ENCODE data around the gene DDC. TPM values are rescaled to one million over a fixed set of nuclear protein-coding genes. Genes with fewer than 3 reads are reported as not detected.

DDC gene
- total RNA-seq, 1 experiment from 2014 or later = not detected

DNA sequence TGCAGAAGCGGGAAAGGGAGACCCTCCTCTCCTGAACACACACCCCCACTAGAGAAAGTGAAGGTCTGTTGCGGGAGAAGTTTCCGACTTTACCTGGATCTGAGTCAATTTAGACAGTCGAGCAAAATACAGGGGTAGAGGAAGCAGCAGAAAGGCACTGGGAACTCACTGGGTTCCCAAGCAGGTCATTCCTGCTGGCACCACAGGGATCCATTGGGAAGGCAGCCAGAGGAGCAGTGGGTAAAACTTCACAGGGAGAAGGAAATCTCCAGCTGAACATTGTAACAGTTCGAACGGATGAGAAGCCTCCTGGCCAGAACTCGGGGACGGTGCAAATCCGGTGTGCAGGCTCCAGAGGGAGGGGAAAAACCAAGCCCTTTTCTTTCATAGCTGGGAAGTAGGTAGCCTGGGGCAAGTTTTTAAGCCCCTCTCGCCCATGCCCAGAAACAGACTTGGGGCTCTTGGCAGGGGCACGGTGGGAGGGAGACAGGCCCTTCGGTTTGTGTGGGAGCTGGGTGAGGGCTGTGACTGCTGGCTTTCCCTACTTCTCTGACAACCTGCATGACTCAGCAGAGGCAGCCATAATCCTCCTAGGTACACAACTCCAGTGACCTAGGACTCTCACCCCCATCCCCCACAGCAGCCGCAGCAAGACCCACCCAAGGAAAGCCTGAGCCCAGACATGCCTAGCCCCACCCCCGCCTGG is 51.9 kb downstream of the DDC start:
- no TSS peak for BruUV-seq (replicated peaks)
- ChIA-PET POLR2A (ENCODE audit: unreplicated experiment) (no interaction called here), CTCF (no interaction called here)
- Histone ChIP-seq H3K27me3 (ENCODE audit: insufficient read depth, low read depth) (no peaks in the 10 kb centered on the region), H4K20me1 (ENCODE audit: insufficient read depth) (no peaks in the 10 kb centered on the region), H3K9me2 (ENCODE audit: insufficient read depth) (no peaks in the 10 kb centered on the region), H3K4me3 (no peak overlapping the region), H3K27ac (no peak overlapping the region), H2AFZ (no peak overlapping the region), H3K36me3 (ENCODE audit: low read depth) (no peaks in the 10 kb centered on the region), H3F3A (ENCODE audit: insufficient read depth, low read depth) (no peaks in the 10 kb centered on the region), H3K4me2 (no peak overlapping the region), H3K9me3 (ENCODE audit: insufficient read depth, low read depth) (no peaks in the 10 kb centered on the region), H3K4me1 (replicated peaks; ENCODE audit: insufficient read depth) (no peaks in the 10 kb centered on the region), H3K79me2 (ENCODE audit: low read depth) (no peaks in the 10 kb centered on the region)
- intact Hi-C loops (cut with micrococcal nuclease; ENCODE audit: unreplicated experiment) = no loop called here
- TF ChIP-seq, protein P1, sequence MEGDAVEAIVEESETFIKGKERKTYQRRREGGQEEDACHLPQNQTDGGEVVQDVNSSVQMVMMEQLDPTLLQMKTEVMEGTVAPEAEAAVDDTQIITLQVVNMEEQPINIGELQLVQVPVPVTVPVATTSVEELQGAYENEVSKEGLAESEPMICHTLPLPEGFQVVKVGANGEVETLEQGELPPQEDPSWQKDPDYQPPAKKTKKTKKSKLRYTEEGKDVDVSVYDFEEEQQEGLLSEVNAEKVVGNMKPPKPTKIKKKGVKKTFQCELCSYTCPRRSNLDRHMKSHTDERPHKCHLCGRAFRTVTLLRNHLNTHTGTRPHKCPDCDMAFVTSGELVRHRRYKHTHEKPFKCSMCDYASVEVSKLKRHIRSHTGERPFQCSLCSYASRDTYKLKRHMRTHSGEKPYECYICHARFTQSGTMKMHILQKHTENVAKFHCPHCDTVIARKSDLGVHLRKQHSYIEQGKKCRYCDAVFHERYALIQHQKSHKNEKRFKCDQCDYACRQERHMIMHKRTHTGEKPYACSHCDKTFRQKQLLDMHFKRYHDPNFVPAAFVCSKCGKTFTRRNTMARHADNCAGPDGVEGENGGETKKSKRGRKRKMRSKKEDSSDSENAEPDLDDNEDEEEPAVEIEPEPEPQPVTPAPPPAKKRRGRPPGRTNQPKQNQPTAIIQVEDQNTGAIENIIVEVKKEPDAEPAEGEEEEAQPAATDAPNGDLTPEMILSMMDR (conservative IDR thresholded peaks at IDR 0.05) = no peak
- no peak for TF ChIP-seq EZH2 (IDR thresholded peaks at IDR 0.05; ENCODE audit: low read depth)
- no peak for DNase-seq

DNA sequence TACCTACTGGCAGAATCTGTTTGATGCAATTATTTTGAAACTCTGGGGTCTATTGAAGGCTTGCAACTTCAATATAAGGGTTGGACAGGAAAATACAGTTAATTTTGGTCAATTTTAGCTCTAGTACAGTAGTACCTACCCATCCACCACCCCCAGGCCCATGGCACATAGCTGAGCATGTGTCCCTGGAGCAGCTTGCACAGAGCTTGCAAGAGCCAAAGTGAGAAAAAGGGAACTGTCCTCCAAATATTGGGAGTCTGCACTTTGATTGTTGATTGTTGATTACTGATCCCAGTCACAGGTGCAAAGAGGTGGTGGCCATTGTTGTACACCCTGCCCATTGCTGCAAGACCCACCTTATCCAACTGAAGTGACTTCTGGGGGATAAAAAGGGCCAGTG is 52.8 kb downstream of the DDC start:
- no peaks in the 10 kb centered on the region for H3K36me3 ChIP-seq (ENCODE audit: low read depth)
- no peaks in the 10 kb centered on the region for H3K9me3 ChIP-seq (ENCODE audit: insufficient read depth, low read depth)
- no peak overlapping the region for H3K4me3 ChIP-seq
- no TSS peak for BruUV-seq (replicated peaks)
- no peaks in the 10 kb centered on the region for H3K79me2 ChIP-seq (ENCODE audit: low read depth)
- H3K4me1 ChIP-seq (replicated peaks; ENCODE audit: insufficient read depth) = no peaks in the 10 kb centered on the region
- CTCF ChIA-PET = no interaction called here
- no peak for DNase-seq
- no peaks in the 10 kb centered on the region for H4K20me1 ChIP-seq (ENCODE audit: insufficient read depth)
- no peak overlapping the region for H3K27ac ChIP-seq
- no peaks in the 10 kb centered on the region for H3K27me3 ChIP-seq (ENCODE audit: insufficient read depth, low read depth)
- POLR2A ChIA-PET (ENCODE audit: unreplicated experiment) = no interaction called here
- intact Hi-C loops (cut with micrococcal nuclease; ENCODE audit: unreplicated experiment) = no loop called here
- no peak for TF ChIP-seq EZH2 (IDR thresholded peaks at IDR 0.05; ENCODE audit: low read depth)
- TF ChIP-seq, protein P1 (conservative IDR thresholded peaks at IDR 0.05) = no peak
- H3F3A ChIP-seq (ENCODE audit: insufficient read depth, low read depth) = no peaks in the 10 kb centered on the region
- H3K9me2 ChIP-seq (ENCODE audit: insufficient read depth) = no peaks in the 10 kb centered on the region
- H2AFZ ChIP-seq = no peak overlapping the region
- no peak overlapping the region for H3K4me2 ChIP-seq

DNA sequence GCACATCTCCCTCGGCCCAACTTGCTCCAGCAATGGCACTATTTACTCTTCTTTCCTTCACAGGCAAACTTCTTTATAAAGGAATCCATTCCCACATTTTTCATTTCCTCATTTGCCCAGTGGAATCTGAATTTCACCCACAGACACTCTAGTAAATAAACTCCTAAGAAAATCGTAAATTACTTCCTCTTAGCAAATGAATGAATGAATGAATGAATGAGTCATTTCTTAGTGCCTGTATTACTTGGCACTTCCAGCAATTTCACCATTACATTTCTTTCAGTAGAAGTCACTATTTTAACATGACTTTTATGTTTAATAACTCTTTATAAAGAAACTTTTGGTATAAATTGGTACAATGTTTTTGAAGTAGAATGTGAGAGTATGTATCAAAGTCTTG is 55.7 kb downstream of the DDC start:
- Histone ChIP-seq H3K27ac (no peak overlapping the region), H3K9me3 (ENCODE audit: insufficient read depth, low read depth) (no peaks in the 10 kb centered on the region), H3K9me2 (ENCODE audit: insufficient read depth) (no peaks in the 10 kb centered on the region), H4K20me1 (ENCODE audit: insufficient read depth) (no peaks in the 10 kb centered on the region), H3K4me2 (no peak overlapping the region), H3K4me3 (no peak overlapping the region), H3F3A (ENCODE audit: insufficient read depth, low read depth) (no peaks in the 10 kb centered on the region), H3K4me1 (replicated peaks; ENCODE audit: insufficient read depth) (no peaks in the 10 kb centered on the region), H3K36me3 (ENCODE audit: low read depth) (no peaks in the 10 kb centered on the region), H3K27me3 (ENCODE audit: insufficient read depth, low read depth) (no peaks in the 10 kb centered on the region), H3K79me2 (ENCODE audit: low read depth) (no peaks in the 10 kb centered on the region), H2AFZ (no peak overlapping the region)
- ChIA-PET POLR2A (ENCODE audit: unreplicated experiment) (interaction anchor here (0.7 kb wide), 1 partner anchor 571 kb away, joined by 4 read pairs; no protein-coding TSS in a partner anchor), CTCF (no interaction called here)
- peak in 1 of 2 experiments; percentile 43 for DNase-seq
- TF ChIP-seq EZH2 (IDR thresholded peaks at IDR 0.05; ENCODE audit: low read depth) = no peak
- TF ChIP-seq, protein P1 (conservative IDR thresholded peaks at IDR 0.05) = no peak
- no TSS peak for BruUV-seq (replicated peaks)
- intact Hi-C loops (cut with micrococcal nuclease; ENCODE audit: unreplicated experiment) = no loop called here

Data from PC-9 (cell line).